ENCODE results near the gene SCAMP2. TPM values are rescaled to one million over a fixed set of nuclear protein-coding genes. Genes with fewer than 3 reads are reported as not detected.

SCAMP2 gene
- total and polyA plus RNA-seq, 4 experiments from 2014 or later: 132 to 179 (median 145) TPM

DNA sequence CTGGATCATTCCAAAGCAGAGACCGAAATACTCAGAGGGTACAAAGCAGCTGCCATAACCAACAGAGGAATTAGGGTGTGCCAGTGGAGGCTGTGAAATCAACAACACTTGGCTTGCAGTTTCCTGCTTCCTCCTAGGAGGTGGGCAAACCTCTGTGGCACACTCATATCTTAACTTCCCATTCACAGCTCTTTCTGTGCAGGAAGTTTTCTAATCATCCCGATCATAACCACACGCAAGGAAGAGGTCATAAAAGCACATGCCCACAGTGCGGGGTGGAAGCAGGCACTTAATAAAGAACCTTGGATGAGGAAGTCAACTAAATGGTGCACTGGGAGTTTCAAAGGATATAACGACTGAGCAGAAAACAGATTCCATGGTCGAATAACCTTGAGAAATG lies 5.1 kb downstream of the SCAMP2 start:
- Histone ChIP-seq H3K36me3 (ENCODE audit: insufficient read depth, low read length) (no peaks in the 10 kb centered on the region), H3K4me1 (ENCODE audit: insufficient read depth, low read length) (peaks cover 91% of the 10 kb centered on the region), H3K27ac (ENCODE audit: low read depth, low read length) (peak overlapping the region; percentile 28), H3K27me3 (ENCODE audit: insufficient read depth, low read length) (no peaks in the 10 kb centered on the region), H3K4me3 (ENCODE audit: low read length in 2 of 2) (peak overlapping the region in 1 of 2 donors; percentile 23), H3K9me3 (ENCODE audit: control insufficient read depth in 1 of 2, low read length in 2 of 2) (no peaks in the 10 kb centered on the region)
- peaks cover 24 to 42% of the 10 kb centered on the region in 2 donors for H3K36me3 Mint-ChIP-seq
- intact Hi-C loops (cut with micrococcal nuclease): no loop called here
- H3K4me3 Mint-ChIP-seq: peak overlapping the region; percentile 58 to 87 (median 74)
- no peak for DNase-seq
- H3K27ac Mint-ChIP-seq: peak overlapping the region; percentile 77 to 98 (median 88)
- ChIA-PET POLR2A (ENCODE audit: partially characterized antibody) (interaction anchor here (0.8 to 4.6 kb wide), 12 partner anchors 11 to 91 kb away, joined by 3 to 32 read pairs (median 4); partner anchors contain the start of genes FAM219B, MPI and ULK3), CTCF (ENCODE audit: partially characterized antibody) (interaction anchor here (0.8 to 4.7 kb wide), 10 partner anchors 10 to 99 kb away, joined by 3 to 79 read pairs (median 3); no protein-coding TSS in a partner anchor)
- no peaks in the 10 kb centered on the region for H3K27me3 Mint-ChIP-seq
- H3K9me3 Mint-ChIP-seq: peaks cover 0 to 2% (median 0%) of the 10 kb centered on the region in 8 donors
- H3K4me1 Mint-ChIP-seq: peaks cover 63 to 93% (median 77%) of the 10 kb centered on the region in 4 donors

GRCh38 chr15:74867466-74868038 lies 5.6 kb downstream of the SCAMP2 start:
- peaks cover 91% of the 10 kb centered on the region for H3K4me1 ChIP-seq (ENCODE audit: insufficient read depth, low read length)
- no peaks in the 10 kb centered on the region for H3K27me3 Mint-ChIP-seq
- H3K27ac Mint-ChIP-seq: peak overlapping the region; percentile 77 to 98 (median 88)
- ChIA-PET POLR2A (ENCODE audit: partially characterized antibody) (interaction anchor here (0.8 to 4.6 kb wide), 12 partner anchors 11 to 90 kb away, joined by 3 to 32 read pairs (median 4); partner anchors contain the start of genes FAM219B and MPI), CTCF (ENCODE audit: partially characterized antibody) (interaction anchor here (0.8 to 4.7 kb wide), 9 partner anchors 9 to 99 kb away, joined by 3 to 79 read pairs (median 3); no protein-coding TSS in a partner anchor)
- peaks cover 0 to 2% (median 0%) of the 10 kb centered on the region in 8 donors for H3K9me3 Mint-ChIP-seq
- H3K36me3 Mint-ChIP-seq: peaks cover 21 to 38% of the 10 kb centered on the region in 2 donors
- intact Hi-C loops (cut with micrococcal nuclease): no loop called here
- no peaks in the 10 kb centered on the region for H3K9me3 ChIP-seq (ENCODE audit: control insufficient read depth in 1 of 2, low read length in 2 of 2)
- no peaks in the 10 kb centered on the region for H3K27me3 ChIP-seq (ENCODE audit: insufficient read depth, low read length)
- peak overlapping the region; percentile 28 for H3K27ac ChIP-seq (ENCODE audit: low read depth, low read length)
- H3K4me3 Mint-ChIP-seq: peak overlapping the region; percentile 58 to 87 (median 74)
- H3K4me1 Mint-ChIP-seq: peaks cover 60 to 88% (median 73%) of the 10 kb centered on the region in 4 donors
- no peaks in the 10 kb centered on the region for H3K36me3 ChIP-seq (ENCODE audit: insufficient read depth, low read length)
- H3K4me3 ChIP-seq (ENCODE audit: low read length in 2 of 2): peak overlapping the region in 1 of 2 donors; percentile 23
- no peak for DNase-seq

- ChIA-PET CTCF (ENCODE audit: partially characterized antibody) (interaction anchor here (1.0 to 1.1 kb wide), 2 partner anchors 17 to 231 kb away, joined by 3 read pairs; no protein-coding TSS in a partner anchor), POLR2A (ENCODE audit: partially characterized antibody) (interaction anchor here (1.0 to 1.5 kb wide), 4 partner anchors 22 to 40 kb away, joined by 3 to 4 read pairs (median 4); partner anchors contain the start of gene FAM219B)
- Histone ChIP-seq H3K36me3 (ENCODE audit: insufficient read depth, low read length) (no peaks in the 10 kb centered on the region), H3K27me3 (ENCODE audit: insufficient read depth, low read length) (no peaks in the 10 kb centered on the region), H3K27ac (ENCODE audit: low read depth, low read length) (no peak overlapping the region), H3K4me3 (ENCODE audit: low read length in 2 of 2) (no peak overlapping the region), H3K9me3 (ENCODE audit: control insufficient read depth in 1 of 2, low read length in 2 of 2) (no peaks in the 10 kb centered on the region), H3K4me1 (ENCODE audit: insufficient read depth, low read length) (peaks cover 77% of the 10 kb centered on the region)
- Mint-ChIP-seq H3K4me3 (peak overlapping the region in 6 of 8 donors; percentile 55 to 75 (median 62)), H3K4me1 (peaks cover 57 to 79% (median 67%) of the 10 kb centered on the region in 4 donors), H3K27ac (peak overlapping the region in 6 of 7 donors; percentile 15 to 98 (median 88)), H3K9me3 (no peaks in the 10 kb centered on the region), H3K36me3 (peaks cover 18 to 34% of the 10 kb centered on the region in 2 donors), H3K27me3 (no peaks in the 10 kb centered on the region)
- no peak for DNase-seq
- intact Hi-C loops (cut with micrococcal nuclease): no loop called here
Measured at GRCh38 chr15:74866090-74866489, 7.1 kb downstream of the SCAMP2 start.

DNA sequence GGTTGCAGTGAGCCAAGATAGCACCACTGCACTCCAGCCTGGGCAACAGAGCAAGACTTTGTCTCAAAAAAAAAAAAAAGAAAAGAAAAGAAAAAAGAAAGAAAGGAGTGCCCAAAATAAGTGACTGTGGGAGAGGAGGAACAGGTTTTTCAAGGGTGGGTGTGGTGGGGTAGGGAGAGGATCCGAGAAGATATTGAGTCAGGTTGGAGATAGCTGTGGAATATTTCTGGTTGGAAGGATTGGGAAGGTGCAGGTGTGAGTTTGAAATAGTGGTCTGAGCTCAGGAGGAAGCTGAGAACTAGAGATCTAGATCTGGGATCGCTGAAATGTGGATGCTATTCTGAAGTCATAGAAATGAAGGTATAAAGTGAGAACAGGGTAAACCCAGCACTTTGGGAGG lies 7.8 kb downstream of the SCAMP2 start:
- no peaks in the 10 kb centered on the region for H3K9me3 ChIP-seq (ENCODE audit: control insufficient read depth in 1 of 2, low read length in 2 of 2)
- H3K27me3 Mint-ChIP-seq: no peaks in the 10 kb centered on the region
- peak overlapping the region in 6 of 8 donors; percentile 1 to 75 (median 62) for H3K4me3 Mint-ChIP-seq
- POLR2A ChIA-PET (ENCODE audit: partially characterized antibody): interaction anchor here (0.6 to 1.5 kb wide), 3 partner anchors 8 to 41 kb away, joined by 3 to 5 read pairs (median 3); partner anchors contain the start of genes FAM219B and SCAMP2
- intact Hi-C loops (cut with micrococcal nuclease): no loop called here
- H3K27ac ChIP-seq (ENCODE audit: low read depth, low read length): no peak overlapping the region
- no peaks in the 10 kb centered on the region for H3K36me3 ChIP-seq (ENCODE audit: insufficient read depth, low read length)
- DNase-seq: no peak
- no peaks in the 10 kb centered on the region for H3K9me3 Mint-ChIP-seq
- peaks cover 50 to 72% (median 59%) of the 10 kb centered on the region in 4 donors for H3K4me1 Mint-ChIP-seq
- peak overlapping the region; percentile 60 to 98 (median 93) for H3K27ac Mint-ChIP-seq
- peaks cover 18 to 29% of the 10 kb centered on the region in 2 donors for H3K36me3 Mint-ChIP-seq
- no peaks in the 10 kb centered on the region for H3K27me3 ChIP-seq (ENCODE audit: insufficient read depth, low read length)
- peaks cover 69% of the 10 kb centered on the region for H3K4me1 ChIP-seq (ENCODE audit: insufficient read depth, low read length)
- no peak overlapping the region for H3K4me3 ChIP-seq (ENCODE audit: low read length in 2 of 2)
- CTCF ChIA-PET (ENCODE audit: partially characterized antibody): interaction anchor here (1.6 kb wide), 1 partner anchor 16 kb away, joined by 3 read pairs; no protein-coding TSS in a partner anchor

GRCh38 chr15:74864296-74864695 lies 8.9 kb downstream of the SCAMP2 start:
- DNase-seq: no peak
- CTCF ChIA-PET (ENCODE audit: partially characterized antibody): interaction anchor here (1.1 to 1.6 kb wide), 2 partner anchors 15 to 37 kb away, joined by 3 to 7 read pairs; no protein-coding TSS in a partner anchor
- Mint-ChIP-seq H3K27me3 (no peaks in the 10 kb centered on the region), H3K4me1 (peaks cover 42 to 67% (median 52%) of the 10 kb centered on the region in 4 donors), H3K4me3 (peak overlapping the region in 5 of 8 donors; percentile 6 to 52 (median 31)), H3K36me3 (peaks cover 18 to 21% of the 10 kb centered on the region in 2 donors), H3K9me3 (no peaks in the 10 kb centered on the region), H3K27ac (peak overlapping the region; percentile 4 to 90 (median 80))
- Histone ChIP-seq H3K4me1 (ENCODE audit: insufficient read depth, low read length) (peaks cover 62% of the 10 kb centered on the region), H3K27ac (ENCODE audit: low read depth, low read length) (no peak overlapping the region), H3K36me3 (ENCODE audit: insufficient read depth, low read length) (no peaks in the 10 kb centered on the region), H3K27me3 (ENCODE audit: insufficient read depth, low read length) (no peaks in the 10 kb centered on the region), H3K9me3 (ENCODE audit: control insufficient read depth in 1 of 2, low read length in 2 of 2) (no peaks in the 10 kb centered on the region), H3K4me3 (ENCODE audit: low read length in 2 of 2) (no peak overlapping the region)
- POLR2A ChIA-PET (ENCODE audit: partially characterized antibody): interaction anchor here (0.6 to 1.5 kb wide), 5 partner anchors 9 to 67 kb away, joined by 3 to 5 read pairs (median 3); partner anchors contain the start of gene SCAMP2
- intact Hi-C loops (cut with micrococcal nuclease): no loop called here

- intact Hi-C loops (cut with micrococcal nuclease): no loop called here
- Mint-ChIP-seq H3K9me3 (no peaks in the 10 kb centered on the region), H3K4me3 (peak overlapping the region in 6 of 8 donors; percentile 0 to 56 (median 24)), H3K36me3 (peaks cover 18 to 21% of the 10 kb centered on the region in 2 donors), H3K27me3 (no peaks in the 10 kb centered on the region), H3K4me1 (peaks cover 41 to 67% (median 51%) of the 10 kb centered on the region in 4 donors), H3K27ac (peak overlapping the region; percentile 22 to 89 (median 67))
- Histone ChIP-seq H3K27ac (ENCODE audit: low read depth, low read length) (no peak overlapping the region), H3K4me1 (ENCODE audit: insufficient read depth, low read length) (peaks cover 62% of the 10 kb centered on the region), H3K27me3 (ENCODE audit: insufficient read depth, low read length) (no peaks in the 10 kb centered on the region), H3K36me3 (ENCODE audit: insufficient read depth, low read length) (no peaks in the 10 kb centered on the region), H3K9me3 (ENCODE audit: control insufficient read depth in 1 of 2, low read length in 2 of 2) (no peaks in the 10 kb centered on the region), H3K4me3 (ENCODE audit: low read length in 2 of 2) (no peak overlapping the region)
- POLR2A ChIA-PET (ENCODE audit: partially characterized antibody): interaction anchor here (0.6 to 1.5 kb wide), 5 partner anchors 9 to 68 kb away, joined by 3 to 5 read pairs (median 3); partner anchors contain the start of gene SCAMP2
- CTCF ChIA-PET (ENCODE audit: partially characterized antibody): interaction anchor here (1.1 to 1.6 kb wide), 2 partner anchors 14 to 37 kb away, joined by 3 to 7 read pairs; no protein-coding TSS in a partner anchor
- no peak for DNase-seq
Measured at GRCh38 chr15:74863239-74864056, 9.7 kb downstream of the SCAMP2 start.
